Endothelial cell (in vitro differentiated cells): ENCODE measurements around the gene HAO2. TPM values are rescaled to one million over a fixed set of nuclear protein-coding genes. Genes with fewer than 3 reads are reported as not detected.

ENCODE experiments used
- DNase-seq: peaks from one replicate; pipeline ENCODE4 v3.0.0; 2021; ENCODE audit warnings: low spot score
- H3K27ac Mint-ChIP-seq: one replicate; pipeline ENCODE4 v1.8.0; 2021; ENCODE audit warnings: mixed read lengths, inconsistent platforms; ENCODE audit not compliant: unreplicated experiment
- H3K27me3 Mint-ChIP-seq: one replicate; pipeline ENCODE4 v1.8.0; 2021; ENCODE audit warnings: mild to moderate bottlenecking, moderate library complexity, mixed read lengths, inconsistent platforms; ENCODE audit not compliant: unreplicated experiment
- H3K36me3 Mint-ChIP-seq: one replicate; pipeline ENCODE4 v1.8.0; 2021; ENCODE audit warnings: mild to moderate bottlenecking, low read depth, mixed read lengths, inconsistent platforms; ENCODE audit not compliant: unreplicated experiment
- H3K4me1 Mint-ChIP-seq: one replicate; pipeline ENCODE4 v1.8.0; 2021; ENCODE audit warnings: mild to moderate bottlenecking, mixed read lengths, inconsistent platforms; ENCODE audit not compliant: unreplicated experiment
- H3K4me3 Mint-ChIP-seq: one replicate; pipeline ENCODE4 v1.8.0; 2021; ENCODE audit warnings: mild to moderate bottlenecking, mixed read lengths, inconsistent platforms; ENCODE audit not compliant: unreplicated experiment
- H3K9me3 Mint-ChIP-seq: one replicate; pipeline ENCODE4 v1.8.0; 2021; ENCODE audit warnings: mixed read lengths, inconsistent platforms; ENCODE audit not compliant: unreplicated experiment
- total RNA-seq: library from RNA; stranded (reverse); fragmentation: NEBNext Ultra II Directional; extraction: Animal tissue kit (Norgen Biotek cat#: 25700); gene quantifications from one replicate; pipeline ENCODE4 v1.2.1, GENCODE V29; 2021; ENCODE audit not compliant: unreplicated experiment
- TF ChIP-seq, protein P1 (sequence below): fragments of 200-600 bp; sonication (generic); IDR thresholded peaks from one replicate; pipeline ENCODE4 v1.5.0; 2021; ENCODE audit warnings: antibody characterized with exemption; ENCODE audit not compliant: unreplicated experiment

The HAO2 gene
- total RNA-seq, 1 donor from 2014 or later, result not detected

DNA sequence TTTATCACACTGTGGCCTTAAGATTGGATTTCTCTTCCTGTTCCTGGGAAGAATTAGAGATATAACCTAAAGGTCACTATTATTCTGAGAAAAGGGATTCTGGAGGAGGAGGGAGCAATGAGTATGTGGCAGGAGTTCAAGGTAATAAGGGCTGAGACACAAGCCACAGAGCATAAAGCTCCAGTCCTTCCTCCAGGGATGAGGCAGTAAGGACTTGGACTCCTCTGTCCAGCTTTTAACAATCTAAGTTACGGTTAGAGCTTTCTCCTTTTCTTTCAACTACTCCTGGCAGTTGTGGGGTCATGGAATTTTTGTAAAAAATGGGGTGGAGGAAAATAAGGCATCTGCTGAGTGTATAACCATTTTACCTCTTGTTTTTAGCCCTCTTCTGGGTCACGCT, 46.4 kb downstream of the HAO2 start, which contains the start of gene HSD3B2:
TSS of gene HSD3B2 (plus strand) at position 201 of the 400 bp plus-strand sequence. CDS start 270 bp downstream, outside the sequence.
- peaks cover 3% of the 10 kb centered on the region for H3K27me3 Mint-ChIP-seq
- DNase-seq, result no peak
- no peak within 1 kb of the TSS for H3K4me3 Mint-ChIP-seq
- H3K4me1 Mint-ChIP-seq, result no peaks in the 10 kb centered on the region
- H3K9me3 Mint-ChIP-seq, result no peaks in the 10 kb centered on the region
- H3K27ac Mint-ChIP-seq, result no peak within 1 kb of the TSS
- H3K36me3 Mint-ChIP-seq, result no peaks in the 10 kb centered on the region
- TF ChIP-seq, protein P1, sequence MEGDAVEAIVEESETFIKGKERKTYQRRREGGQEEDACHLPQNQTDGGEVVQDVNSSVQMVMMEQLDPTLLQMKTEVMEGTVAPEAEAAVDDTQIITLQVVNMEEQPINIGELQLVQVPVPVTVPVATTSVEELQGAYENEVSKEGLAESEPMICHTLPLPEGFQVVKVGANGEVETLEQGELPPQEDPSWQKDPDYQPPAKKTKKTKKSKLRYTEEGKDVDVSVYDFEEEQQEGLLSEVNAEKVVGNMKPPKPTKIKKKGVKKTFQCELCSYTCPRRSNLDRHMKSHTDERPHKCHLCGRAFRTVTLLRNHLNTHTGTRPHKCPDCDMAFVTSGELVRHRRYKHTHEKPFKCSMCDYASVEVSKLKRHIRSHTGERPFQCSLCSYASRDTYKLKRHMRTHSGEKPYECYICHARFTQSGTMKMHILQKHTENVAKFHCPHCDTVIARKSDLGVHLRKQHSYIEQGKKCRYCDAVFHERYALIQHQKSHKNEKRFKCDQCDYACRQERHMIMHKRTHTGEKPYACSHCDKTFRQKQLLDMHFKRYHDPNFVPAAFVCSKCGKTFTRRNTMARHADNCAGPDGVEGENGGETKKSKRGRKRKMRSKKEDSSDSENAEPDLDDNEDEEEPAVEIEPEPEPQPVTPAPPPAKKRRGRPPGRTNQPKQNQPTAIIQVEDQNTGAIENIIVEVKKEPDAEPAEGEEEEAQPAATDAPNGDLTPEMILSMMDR, result no peak

DNA sequence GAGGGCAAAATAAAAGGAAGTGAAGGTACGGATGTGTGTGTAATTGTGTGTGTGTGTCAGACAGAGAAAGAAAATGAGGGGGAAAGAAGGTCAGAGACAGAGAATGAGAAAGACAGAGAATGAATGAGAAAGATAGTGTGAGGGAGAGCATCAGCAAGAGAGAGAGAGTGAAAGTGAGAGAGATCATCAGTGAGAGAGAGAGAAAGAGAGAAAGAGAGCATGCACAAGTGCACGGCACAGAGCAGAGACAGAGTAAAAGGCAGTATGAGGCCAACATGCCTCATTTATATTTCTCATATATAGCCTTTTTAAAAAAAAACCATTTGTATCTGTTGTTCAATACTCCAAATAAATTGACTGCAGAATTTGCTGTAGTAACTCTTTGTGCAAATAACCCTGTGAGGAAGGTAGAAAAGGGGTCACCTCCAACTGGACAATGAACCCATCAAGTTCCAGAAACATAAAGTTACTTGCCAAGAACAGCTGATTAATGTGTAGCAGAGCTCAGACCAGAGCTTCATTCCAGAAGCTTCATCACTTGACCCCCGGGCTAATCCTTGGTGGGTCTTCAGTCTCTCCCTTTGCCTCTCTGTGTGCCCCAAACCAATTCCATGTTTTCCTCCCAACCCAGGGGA, 47.5 kb downstream of the HAO2 start:
- H3K27me3 Mint-ChIP-seq, result peaks cover 3% of the 10 kb centered on the region
- TF ChIP-seq, protein P1, result no peak
- H3K27ac Mint-ChIP-seq, result no peak overlapping the region
- no peaks in the 10 kb centered on the region for H3K9me3 Mint-ChIP-seq
- no peaks in the 10 kb centered on the region for H3K4me1 Mint-ChIP-seq
- no peaks in the 10 kb centered on the region for H3K36me3 Mint-ChIP-seq
- DNase-seq, result no peak
- no peak overlapping the region for H3K4me3 Mint-ChIP-seq

DNA sequence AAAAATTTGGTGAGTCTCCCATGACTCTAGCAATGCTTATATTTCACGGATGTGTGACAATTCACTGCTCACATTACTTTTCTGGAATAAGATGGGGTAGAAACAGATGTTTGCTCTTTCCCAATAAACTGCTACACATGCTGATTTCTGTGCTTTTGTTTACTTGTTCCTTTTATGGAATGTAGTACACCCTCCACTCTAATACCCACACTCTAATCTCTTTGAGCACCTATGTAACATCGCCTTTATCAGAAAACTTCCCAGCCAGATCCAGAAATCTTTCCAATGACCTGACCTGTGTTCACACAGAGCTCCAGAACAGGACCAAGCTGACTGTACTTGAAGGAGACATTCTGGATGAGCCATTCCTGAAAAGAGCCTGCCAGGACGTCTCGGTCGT, 50.5 kb downstream of the HAO2 start:
- DNase-seq, result no peak
- Mint-ChIP-seq H3K4me3 (no peak overlapping the region), H3K9me3 (no peaks in the 10 kb centered on the region), H3K27ac (no peak overlapping the region), H3K36me3 (no peaks in the 10 kb centered on the region), H3K27me3 (peaks cover 3% of the 10 kb centered on the region), H3K4me1 (no peaks in the 10 kb centered on the region)
- TF ChIP-seq, protein P1, result no peak

DNA sequence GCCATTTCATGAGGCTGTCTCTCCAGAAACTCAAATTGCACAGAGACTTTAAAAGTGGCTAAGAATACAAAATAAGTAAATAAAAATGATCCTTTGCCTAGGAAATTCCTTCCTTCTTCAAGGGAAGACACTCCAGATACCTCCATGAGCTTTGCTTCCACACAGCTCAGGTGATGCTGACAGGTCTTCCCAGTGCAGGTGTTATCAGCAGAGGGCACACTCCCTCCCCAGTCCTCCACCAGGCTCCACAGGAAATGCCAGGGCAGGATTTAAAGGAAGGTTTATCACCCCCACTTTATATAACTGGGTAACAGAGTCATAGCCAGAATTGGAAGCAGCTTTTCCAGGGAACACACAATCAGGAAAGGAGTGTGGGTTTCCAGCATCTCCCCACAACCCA, 52.1 kb downstream of the HAO2 start:
- no peak overlapping the region for H3K27ac Mint-ChIP-seq
- no peaks in the 10 kb centered on the region for H3K4me1 Mint-ChIP-seq
- H3K36me3 Mint-ChIP-seq, result no peaks in the 10 kb centered on the region
- TF ChIP-seq, protein P1, result no peak
- H3K27me3 Mint-ChIP-seq, result peaks cover 3% of the 10 kb centered on the region
- no peak overlapping the region for H3K4me3 Mint-ChIP-seq
- no peaks in the 10 kb centered on the region for H3K9me3 Mint-ChIP-seq
- DNase-seq, result no peak

DNA sequence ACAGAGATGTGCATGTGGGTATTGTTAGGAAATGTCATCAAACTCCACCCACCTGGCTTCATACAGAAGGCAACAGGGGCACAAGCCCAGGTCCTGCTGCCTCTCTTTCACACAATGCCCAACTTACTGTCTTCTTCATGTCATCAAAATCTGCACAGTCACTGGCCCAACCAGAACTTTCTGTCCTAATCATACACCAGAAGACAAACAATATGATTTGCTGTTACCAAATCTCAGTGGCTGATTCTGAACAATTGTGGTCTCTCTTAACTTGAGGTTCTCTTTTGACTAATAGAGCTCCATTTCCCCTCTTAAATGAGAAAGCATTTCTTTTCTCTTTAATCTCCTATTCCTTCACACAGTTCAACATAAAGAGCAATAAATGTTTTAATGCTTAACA, 54.0 kb downstream of the HAO2 start:
- Mint-ChIP-seq H3K4me3 (no peak overlapping the region), H3K27me3 (no peaks in the 10 kb centered on the region), H3K27ac (no peak overlapping the region), H3K4me1 (no peaks in the 10 kb centered on the region), H3K9me3 (no peaks in the 10 kb centered on the region), H3K36me3 (no peaks in the 10 kb centered on the region)
- TF ChIP-seq, protein P1, result no peak
- DNase-seq, result no peak
